ENCODE data around the gene FBXO48. TPM values are rescaled to one million over a fixed set of nuclear protein-coding genes. Genes with fewer than 3 reads are reported as not detected.

FBXO48 gene
- total RNA-seq, 1 donor = 0.72 TPM

- H3K36me3 ChIP-seq (ENCODE audit: insufficient read depth, low read length) = no peaks in the 10 kb centered on the region
- no peaks in the 10 kb centered on the region for H3K9me3 ChIP-seq (ENCODE audit: low read depth, low read length)
- no peaks in the 10 kb centered on the region for H3K79me2 ChIP-seq (ENCODE audit: insufficient read depth, low read length)
- H2AFZ ChIP-seq (ENCODE audit: low read length) = no peak overlapping the region
- H3K27ac ChIP-seq (ENCODE audit: low read depth, low read length) = no peak overlapping the region
- TF ChIP-seq CTCF (IDR thresholded peaks at IDR 0.05; ENCODE audit: extremely low read depth, low read depth, low read length) = no peak
- no peaks in the 10 kb centered on the region for H3K4me1 ChIP-seq (ENCODE audit: insufficient read depth, low read length)
- no peak overlapping the region for H3K4me2 ChIP-seq (ENCODE audit: insufficient read depth, low read length)
- no peak overlapping the region for H3K4me3 ChIP-seq (ENCODE audit: insufficient read depth, low read length)
- DNase-seq (ENCODE audit: insufficient read length, low spot score, missing footprints) = no peak
- H3K27me3 ChIP-seq (ENCODE audit: insufficient read depth, low read length) = peaks cover 5% of the 10 kb centered on the region
- H4K20me1 ChIP-seq (ENCODE audit: insufficient read depth, low read length) = no peaks in the 10 kb centered on the region
Measured at GRCh38 chr2:68418419-68418818, 48.7 kb downstream of the FBXO48 start.

GRCh38 chr2:68417926-68418325 is 49.2 kb downstream of the FBXO48 start:
- no peak for TF ChIP-seq CTCF (IDR thresholded peaks at IDR 0.05; ENCODE audit: extremely low read depth, low read depth, low read length)
- no peaks in the 10 kb centered on the region for H3K4me1 ChIP-seq (ENCODE audit: insufficient read depth, low read length)
- no peak overlapping the region for H3K4me2 ChIP-seq (ENCODE audit: insufficient read depth, low read length)
- H3K36me3 ChIP-seq (ENCODE audit: insufficient read depth, low read length) = no peaks in the 10 kb centered on the region
- H3K9me3 ChIP-seq (ENCODE audit: low read depth, low read length) = no peaks in the 10 kb centered on the region
- H2AFZ ChIP-seq (ENCODE audit: low read length) = no peak overlapping the region
- no peak for DNase-seq (ENCODE audit: insufficient read length, low spot score, missing footprints)
- H3K79me2 ChIP-seq (ENCODE audit: insufficient read depth, low read length) = no peaks in the 10 kb centered on the region
- no peak overlapping the region for H3K4me3 ChIP-seq (ENCODE audit: insufficient read depth, low read length)
- peaks cover 5% of the 10 kb centered on the region for H3K27me3 ChIP-seq (ENCODE audit: insufficient read depth, low read length)
- no peaks in the 10 kb centered on the region for H4K20me1 ChIP-seq (ENCODE audit: insufficient read depth, low read length)
- H3K27ac ChIP-seq (ENCODE audit: low read depth, low read length) = no peak overlapping the region

GRCh38 chr2:68416081-68416675 is 50.9 kb downstream of the FBXO48 start:
- Histone ChIP-seq H3K79me2 (ENCODE audit: insufficient read depth, low read length) (no peaks in the 10 kb centered on the region), H3K9me3 (ENCODE audit: low read depth, low read length) (no peaks in the 10 kb centered on the region), H4K20me1 (ENCODE audit: insufficient read depth, low read length) (no peaks in the 10 kb centered on the region), H3K4me3 (ENCODE audit: insufficient read depth, low read length) (no peak overlapping the region), H3K27ac (ENCODE audit: low read depth, low read length) (no peak overlapping the region), H2AFZ (ENCODE audit: low read length) (no peak overlapping the region), H3K27me3 (ENCODE audit: insufficient read depth, low read length) (no peaks in the 10 kb centered on the region), H3K4me1 (ENCODE audit: insufficient read depth, low read length) (no peaks in the 10 kb centered on the region), H3K4me2 (ENCODE audit: insufficient read depth, low read length) (no peak overlapping the region), H3K36me3 (ENCODE audit: insufficient read depth, low read length) (no peaks in the 10 kb centered on the region)
- no peak for TF ChIP-seq CTCF (IDR thresholded peaks at IDR 0.05; ENCODE audit: extremely low read depth, low read depth, low read length)
- no peak for DNase-seq (ENCODE audit: insufficient read length, low spot score, missing footprints)

GRCh38 chr2:68415521-68415920 is 51.6 kb downstream of the FBXO48 start:
- H4K20me1 ChIP-seq (ENCODE audit: insufficient read depth, low read length) = no peaks in the 10 kb centered on the region
- no peak overlapping the region for H2AFZ ChIP-seq (ENCODE audit: low read length)
- no peaks in the 10 kb centered on the region for H3K4me1 ChIP-seq (ENCODE audit: insufficient read depth, low read length)

More at GRCh38 chr2:68415521-68415920, 51.6 kb downstream of the FBXO48 start:
- Histone ChIP-seq H3K4me3 (ENCODE audit: insufficient read depth, low read length) (no peak overlapping the region), H3K9me3 (ENCODE audit: low read depth, low read length) (no peaks in the 10 kb centered on the region), H3K79me2 (ENCODE audit: insufficient read depth, low read length) (no peaks in the 10 kb centered on the region), H3K27me3 (ENCODE audit: insufficient read depth, low read length) (no peaks in the 10 kb centered on the region), H3K27ac (ENCODE audit: low read depth, low read length) (no peak overlapping the region), H3K36me3 (ENCODE audit: insufficient read depth, low read length) (no peaks in the 10 kb centered on the region), H3K4me2 (ENCODE audit: insufficient read depth, low read length) (no peak overlapping the region)
- no peak for DNase-seq (ENCODE audit: insufficient read length, low spot score, missing footprints)
- TF ChIP-seq CTCF (IDR thresholded peaks at IDR 0.05; ENCODE audit: extremely low read depth, low read depth, low read length) = no peak
